ENCODE results near the gene PDCL3. TPM values are rescaled to one million over a fixed set of nuclear protein-coding genes. Genes with fewer than 3 reads are reported as not detected.

The PDCL3 gene
- total RNA-seq, 1 donor from 2014 or later, result 27.6 TPM

- Histone ChIP-seq H3K27ac (replicated peaks) (no peak overlapping the region), H3K36me3 (no peaks in the 10 kb centered on the region), H3K27me3 (ENCODE audit: low read depth) (no peaks in the 10 kb centered on the region), H3K4me1 (peaks cover 2% of the 10 kb centered on the region), H3K9me3 (replicated peaks) (no peaks in the 10 kb centered on the region), H3K4me3 (no peak overlapping the region)
- intact Hi-C loops (cut with micrococcal nuclease), result no loop called here
- TF ChIP-seq CTCF (IDR thresholded peaks at IDR 0.05; ENCODE audit: borderline replicate concordance), result peak; percentile 71
- DNase-seq, result peak; percentile 63
These were observed 47.6 kb downstream of the PDCL3 start for GRCh38 chr2:100610381-100610831.

GRCh38 chr2:100611079-100612029 lies 48.6 kb downstream of the PDCL3 start:
- Histone ChIP-seq H3K4me3 (no peak overlapping the region), H3K4me1 (peaks cover 7% of the 10 kb centered on the region), H3K36me3 (no peaks in the 10 kb centered on the region), H3K9me3 (replicated peaks) (no peaks in the 10 kb centered on the region), H3K27ac (replicated peaks) (no peak overlapping the region), H3K27me3 (ENCODE audit: low read depth) (no peaks in the 10 kb centered on the region)
- no peak for DNase-seq
- intact Hi-C loops (cut with micrococcal nuclease), result no loop called here
- TF ChIP-seq CTCF (IDR thresholded peaks at IDR 0.05; ENCODE audit: borderline replicate concordance), result no peak

- peaks cover 7% of the 10 kb centered on the region for H3K4me1 ChIP-seq
- H3K9me3 ChIP-seq (replicated peaks), result no peaks in the 10 kb centered on the region
- TF ChIP-seq CTCF (IDR thresholded peaks at IDR 0.05; ENCODE audit: borderline replicate concordance), result no peak
- no peak overlapping the region for H3K27ac ChIP-seq (replicated peaks)
- DNase-seq, result no peak
- no peaks in the 10 kb centered on the region for H3K36me3 ChIP-seq
- H3K4me3 ChIP-seq, result no peak overlapping the region
- intact Hi-C loops (cut with micrococcal nuclease), result no loop called here
- H3K27me3 ChIP-seq (ENCODE audit: low read depth), result no peaks in the 10 kb centered on the region
These were observed 49.7 kb downstream of the PDCL3 start for GRCh38 chr2:100612388-100613000.

GRCh38 chr2:100613719-100614118 lies 50.9 kb downstream of the PDCL3 start:
- intact Hi-C loops (cut with micrococcal nuclease), result no loop called here
- Histone ChIP-seq H3K9me3 (replicated peaks) (no peaks in the 10 kb centered on the region), H3K36me3 (no peaks in the 10 kb centered on the region), H3K4me1 (peaks cover 7% of the 10 kb centered on the region), H3K4me3 (no peak overlapping the region), H3K27me3 (ENCODE audit: low read depth) (no peaks in the 10 kb centered on the region), H3K27ac (replicated peaks) (no peak overlapping the region)
- TF ChIP-seq CTCF (IDR thresholded peaks at IDR 0.05; ENCODE audit: borderline replicate concordance), result no peak
- DNase-seq, result no peak

- Histone ChIP-seq H3K27ac (replicated peaks) (no peak overlapping the region), H3K4me1 (peaks cover 7% of the 10 kb centered on the region), H3K4me3 (no peak overlapping the region), H3K27me3 (ENCODE audit: low read depth) (no peaks in the 10 kb centered on the region), H3K9me3 (replicated peaks) (no peaks in the 10 kb centered on the region), H3K36me3 (no peaks in the 10 kb centered on the region)
- no peak for TF ChIP-seq CTCF (IDR thresholded peaks at IDR 0.05; ENCODE audit: borderline replicate concordance)
- no peak for DNase-seq
- intact Hi-C loops (cut with micrococcal nuclease), result no loop called here
These were observed 51.7 kb downstream of the PDCL3 start for GRCh38 chr2:100614455-100615000.

All from left ventricle myocardium inferior (tissue), 1 donor.